ENCODE results near the gene CHRM2. TPM values are rescaled to one million over a fixed set of nuclear protein-coding genes. Genes with fewer than 3 reads are reported as not detected.

Gene CHRM2
- total RNA-seq, 4 donors from 2014 or later = not detected

- TF ChIP-seq CTCF (IDR thresholded peaks at IDR 0.05; ENCODE audit: low read depth) = no peak
These were observed 9.5 kb downstream of the CHRM2 start for GRCh38 chr7:136877990-136878389.

GRCh38 chr7:136878878-136879277, 10.4 kb downstream of the CHRM2 start:
- no peak for TF ChIP-seq CTCF (IDR thresholded peaks at IDR 0.05; ENCODE audit: low read depth)

- no peak for TF ChIP-seq CTCF (IDR thresholded peaks at IDR 0.05; ENCODE audit: low read depth)
These were observed 14.6 kb downstream of the CHRM2 start for GRCh38 chr7:136883046-136883445.

- no peak for TF ChIP-seq CTCF (IDR thresholded peaks at IDR 0.05; ENCODE audit: low read depth)
These were observed 16.0 kb downstream of the CHRM2 start for GRCh38 chr7:136884492-136884891.

- no peak for TF ChIP-seq CTCF (IDR thresholded peaks at IDR 0.05; ENCODE audit: low read depth)
These were observed 18.9 kb downstream of the CHRM2 start for GRCh38 chr7:136887317-136887716.

- TF ChIP-seq CTCF (IDR thresholded peaks at IDR 0.05; ENCODE audit: low read depth) = no peak
These were observed 21.9 kb downstream of the CHRM2 start for GRCh38 chr7:136890399-136890798.

GRCh38 chr7:136891850-136892249, 23.4 kb downstream of the CHRM2 start:
- no peak for TF ChIP-seq CTCF (IDR thresholded peaks at IDR 0.05; ENCODE audit: low read depth)

Measured in subcutaneous adipose tissue (tissue), 4 donors.